Stimulated activated CD4-positive, alpha-beta T cell treated with anti-CD3 and anti-CD28 coated beads, Interleukin-1b, Interleukin-23, amount 100 ng/mL, for 1 hour (primary cell): ENCODE results near the gene L3HYPDH.

Experiments used
- DNase-seq, 2 donors: peaks; one replicate each; pipeline ENCODE4 v3.0.0-alpha.2; 2020; ENCODE audit warnings: low read depth in 2 of 2

L3HYPDH gene

GRCh38 chr14:59427653-59428580, 56.3 kb downstream of the L3HYPDH start:
- DNase-seq = no peak

DNA sequence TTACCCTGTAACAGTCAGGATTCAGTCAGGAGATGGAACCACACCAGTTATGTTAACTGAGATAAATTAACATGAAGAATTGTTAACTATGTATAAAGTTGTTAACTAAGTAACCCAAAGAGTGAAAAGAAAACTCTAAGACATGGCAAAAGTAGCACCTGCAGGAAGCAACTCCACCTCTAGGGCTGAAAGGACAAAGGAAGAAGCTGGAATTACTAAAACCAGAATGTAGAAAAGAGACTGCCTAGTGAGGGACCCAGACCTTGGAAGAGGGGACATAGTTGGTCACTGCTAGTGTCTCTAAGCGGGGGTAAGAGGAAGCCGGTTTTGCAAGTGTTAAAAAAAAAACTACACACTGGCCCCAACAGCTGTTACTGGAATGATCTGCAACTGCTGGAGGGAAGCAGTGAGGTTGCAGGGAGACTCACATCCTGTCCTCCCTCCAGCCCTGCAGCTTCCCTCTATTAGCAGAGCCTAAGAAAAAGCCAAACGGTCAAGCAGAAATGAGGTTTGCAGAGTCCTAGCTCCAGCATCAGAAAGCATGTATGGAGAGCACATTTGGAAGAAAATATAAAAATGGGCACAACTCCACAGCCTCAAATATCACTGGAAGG, 58.8 kb downstream of the L3HYPDH start:
- DNase-seq = no peak

GRCh38 chr14:59424341-59425071, 59.7 kb downstream of the L3HYPDH start:
- no peak for DNase-seq
